Activated CD4-positive, alpha-beta T cell treated with anti-CD3 and anti-CD28 coated beads, Interleukin-2, Interleukin-4, amounts not matched to agents 100 ng/mL and 50 ng/mL, durations not matched to agents 16 hours and 8 hours (primary cell): ENCODE data around the gene CRABP1.
"Not testable (repeated sequence)": the region's sequence is repeated elsewhere in the genome, so short reads cannot be mapped to it uniquely, and the experiment has no call there.

ENCODE experiments used
- DNase-seq: peaks from one replicate; pipeline ENCODE4 v3.0.0-alpha.2; 2020; ENCODE audit warnings: low spot score

Gene CRABP1

GRCh38 chr15:78374436-78375393 is 34.6 kb downstream of the CRABP1 start:
- no peak for DNase-seq

- DNase-seq, result not testable (repeated sequence)
Measured at GRCh38 chr15:78380143-78380542, 40.0 kb downstream of the CRABP1 start.

GRCh38 chr15:78382114-78382880 is 42.1 kb downstream of the CRABP1 start:
- no peak for DNase-seq

GRCh38 chr15:78384651-78385050 is 44.5 kb downstream of the CRABP1 start:
- no peak for DNase-seq

GRCh38 chr15:78387246-78388037 is 47.3 kb downstream of the CRABP1 start:
- DNase-seq, result no peak

GRCh38 chr15:78388865-78389264 is 48.7 kb downstream of the CRABP1 start:
- no peak for DNase-seq

- no peak for DNase-seq
Measured at GRCh38 chr15:78389322-78389721, 49.2 kb downstream of the CRABP1 start.

- DNase-seq, result no peak
Measured at GRCh38 chr15:78389738-78390137, 49.6 kb downstream of the CRABP1 start.

GRCh38 chr15:78390242-78390641 is 50.1 kb downstream of the CRABP1 start:
- DNase-seq, result no peak

- no peak for DNase-seq
Measured at GRCh38 chr15:78390826-78391225, 50.7 kb downstream of the CRABP1 start.

GRCh38 chr15:78391781-78392180 is 51.6 kb downstream of the CRABP1 start:
- no peak for DNase-seq

GRCh38 chr15:78392430-78392829 is 52.3 kb downstream of the CRABP1 start:
- no peak for DNase-seq

GRCh38 chr15:78393137-78393536 is 53.0 kb downstream of the CRABP1 start:
- DNase-seq, result no peak

GRCh38 chr15:78394026-78394425 is 53.9 kb downstream of the CRABP1 start:
- DNase-seq, result no peak

- no peak for DNase-seq
Measured at GRCh38 chr15:78394981-78395616, 54.9 kb downstream of the CRABP1 start.

GRCh38 chr15:78396186-78396814 is 56.1 kb downstream of the CRABP1 start:
- no peak for DNase-seq

- DNase-seq, result no peak
Measured at GRCh38 chr15:78396976-78397375, 56.8 kb downstream of the CRABP1 start.

- DNase-seq, result no peak
Measured at GRCh38 chr15:78397382-78397781, 57.2 kb downstream of the CRABP1 start.
